Gastroesophageal sphincter (tissue), 4 donors: ENCODE measurements around the gene SUPT7L. TPM values are rescaled to one million over a fixed set of nuclear protein-coding genes. Genes with fewer than 3 reads are reported as not detected.

Source experiments
- ATAC-seq: fragments of 150-250 bp; one replicate; pipeline ENCODE4 v1.9.1; 2016; ENCODE audit warnings: mild to moderate bottlenecking, moderate library complexity
- H3K27ac ChIP-seq, 4 donors: fragments of 200-600 bp; sonication (generic) in 3 of 4; 1 replicate in 3 of 4; 2 replicates in 1 of 4; pipeline ENCODE4 v1.5.1; 2016 to 2019
- H3K27me3 ChIP-seq: fragments of 200-600 bp; sonication (generic); one replicate; pipeline ENCODE4 v1.5.1; 2019
- H3K36me3 ChIP-seq, 2 donors: fragments of 200-600 bp; sonication (generic); one replicate each; pipeline ENCODE4 v1.5.1; 2019; ENCODE audit warnings: control low read depth in 1 of 2
- H3K4me1 ChIP-seq, 3 donors: fragments of 200-600 bp; sonication (generic); 1 replicate in 2 of 3; 2 replicates in 1 of 3; pipeline ENCODE4 v1.5.1; 2016 to 2019; ENCODE audit warnings: control low read depth in 2 of 3
- H3K4me3 ChIP-seq, 2 donors: fragments of 200-600 bp; sonication (generic); one replicate each; pipeline ENCODE4 v1.5.1; 2019; ENCODE audit warnings: mild to moderate bottlenecking in 1 of 2, moderate library complexity in 1 of 2
- H3K9me3 ChIP-seq, 3 donors: fragments of 200-600 bp; sonication (generic); one replicate each; pipeline ENCODE4 v1.5.1; 2017 to 2019; ENCODE audit warnings: control low read depth in 2 of 3
- CTCF ChIP-seq, 4 experiments: fragments of 200-600 bp in 2 of 4; fragments of 450-650 bp in 2 of 4; sonication (generic) in 1 of 4; IDR thresholded peaks; one replicate each; pipeline ENCODE4 v1.5.1; 2017 to 2019; ENCODE audit warnings: antibody characterized with exemption in 4 of 4, mild to moderate bottlenecking in 2 of 4, moderate library complexity in 2 of 4
- EP300 ChIP-seq: sonication (generic); formaldehyde crosslinking; IDR thresholded peaks from one replicate; pipeline ENCODE4 v1.6.1; 2017; ENCODE audit warnings: antibody characterized with exemption, mild to moderate bottlenecking
- POLR2A ChIP-seq, 2 donors: fragments of 450-650 bp; IDR thresholded peaks; one replicate each; pipeline ENCODE4 v1.6.1; 2017; ENCODE audit warnings: antibody characterized with exemption in 2 of 2, mild to moderate bottlenecking in 2 of 2, moderate library complexity in 1 of 2
- POLR2AphosphoS5 ChIP-seq: sonication (generic); formaldehyde crosslinking; IDR thresholded peaks from one replicate; pipeline ENCODE4 v1.6.1; 2017; ENCODE audit warnings: antibody characterized with exemption
- WGBS, 2 donors: methylation state at CpG; one replicate each; pipeline ENCODE4 v1.1.5; 2018; ENCODE audit warnings: low coverage in 1 of 2; 5-methylcytosine and 5-hydroxymethylcytosine counted together
- total RNA-seq, 4 donors: library from RNA; depleted of rRNA; stranded (reverse); fragments of >200 nt; gene quantifications; one replicate each; pipeline ENCODE4 v1.1.0, GENCODE V29; 2016

SUPT7L gene
- total RNA-seq, 4 donors from 2014 or later, result 15.1 to 31.9 (median 25.6) TPM

- WGBS, 2 donors, result 21% methylated on average over 3 of the region's 4 CpGs; no CpG with 5 or more reads in 1 of the 2 donors
- H3K27me3 ChIP-seq, result no peaks in the 10 kb centered on the region
- H3K27ac ChIP-seq, result peak overlapping the region; percentile 84 to 97 (median 86)
- no peaks in the 10 kb centered on the region for H3K9me3 ChIP-seq
- TF ChIP-seq EP300, result peak; percentile 66
- TF ChIP-seq POLR2A (IDR thresholded peaks at IDR 0.05), result peak in 1 of 2 donors; percentile 13
- TF ChIP-seq POLR2AphosphoS5, result peak; percentile 92
- no peak for TF ChIP-seq CTCF (IDR thresholded peaks at IDR 0.05)
- peak; percentile 90 for ATAC-seq
- H3K4me1 ChIP-seq, result peaks cover 2 to 56% (median 19%) of the 10 kb centered on the region in 3 donors
- no peaks in the 10 kb centered on the region for H3K36me3 ChIP-seq
- no peak overlapping the region for H3K4me3 ChIP-seq
Measured at GRCh38 chr2:27705851-27706622, 42.6 kb upstream of the SUPT7L start.

- Histone ChIP-seq H3K4me3 (no peak overlapping the region), H3K9me3 (no peaks in the 10 kb centered on the region), H3K36me3 (no peaks in the 10 kb centered on the region), H3K27me3 (no peaks in the 10 kb centered on the region), H3K4me1 (peaks cover 2 to 56% (median 19%) of the 10 kb centered on the region in 3 donors), H3K27ac (peak overlapping the region; percentile 41 to 86 (median 84))
- TF ChIP-seq EP300 (no peak), CTCF (IDR thresholded peaks at IDR 0.05) (no peak), POLR2A (IDR thresholded peaks at IDR 0.05) (no peak), POLR2AphosphoS5 (no peak)
- no peak for ATAC-seq
- 90 to 92% methylated on average over 2 to 5 of the region's 5 CpGs for WGBS, 2 donors
Measured at GRCh38 chr2:27704342-27704876, 41.0 kb upstream of the SUPT7L start.

DNA sequence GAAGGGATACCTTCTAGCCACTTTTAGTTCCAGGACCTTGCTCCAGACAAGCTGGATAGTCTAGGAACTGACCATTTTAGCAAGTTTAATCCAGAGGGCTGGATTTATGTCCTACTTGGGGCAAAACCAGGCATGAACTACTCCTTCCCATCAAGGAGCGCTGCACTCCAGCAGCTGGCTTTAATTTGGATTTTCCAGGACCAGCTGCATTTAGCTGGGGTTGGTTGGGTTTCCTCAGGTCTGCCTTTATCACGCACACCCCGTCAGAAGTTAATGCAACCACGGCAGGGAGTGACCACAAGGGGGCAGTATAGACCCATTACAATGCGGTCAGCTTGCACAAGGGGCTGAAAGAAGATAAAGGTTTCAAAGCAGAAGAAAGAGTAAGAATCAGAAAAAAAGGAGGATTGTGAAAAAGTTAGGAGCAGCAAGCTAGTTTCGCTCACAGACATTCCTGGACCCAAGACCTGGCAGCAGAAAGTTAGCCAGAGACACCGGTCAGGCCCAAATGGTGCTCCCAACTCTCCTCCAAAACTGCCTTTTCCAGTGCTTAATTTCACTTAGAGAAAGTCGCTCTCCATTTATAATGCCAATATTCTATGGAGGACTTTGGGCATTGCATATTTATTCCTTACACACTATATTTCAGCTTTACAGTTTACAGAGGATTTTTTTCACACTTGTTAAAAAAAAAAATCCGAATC lies 40.4 kb upstream of the SUPT7L start:
- no peak overlapping the region for H3K4me3 ChIP-seq
- H3K4me1 ChIP-seq, result peaks cover 2 to 51% (median 19%) of the 10 kb centered on the region in 3 donors
- peaks cover 0 to 4% of the 10 kb centered on the region in 2 donors for H3K36me3 ChIP-seq
- WGBS, 2 donors, result 26 to 34% methylated on average over 4 to 8 of the region's 9 CpGs
- H3K27ac ChIP-seq, result peak overlapping the region in 3 of 4 donors; percentile 84 to 86 (median 85)
- peak; percentile 34 for ATAC-seq
- H3K27me3 ChIP-seq, result no peaks in the 10 kb centered on the region
- no peaks in the 10 kb centered on the region for H3K9me3 ChIP-seq
- TF ChIP-seq CTCF (IDR thresholded peaks at IDR 0.05) (peak; percentile 91 to 97 (median 94)), POLR2AphosphoS5 (no peak)

DNA sequence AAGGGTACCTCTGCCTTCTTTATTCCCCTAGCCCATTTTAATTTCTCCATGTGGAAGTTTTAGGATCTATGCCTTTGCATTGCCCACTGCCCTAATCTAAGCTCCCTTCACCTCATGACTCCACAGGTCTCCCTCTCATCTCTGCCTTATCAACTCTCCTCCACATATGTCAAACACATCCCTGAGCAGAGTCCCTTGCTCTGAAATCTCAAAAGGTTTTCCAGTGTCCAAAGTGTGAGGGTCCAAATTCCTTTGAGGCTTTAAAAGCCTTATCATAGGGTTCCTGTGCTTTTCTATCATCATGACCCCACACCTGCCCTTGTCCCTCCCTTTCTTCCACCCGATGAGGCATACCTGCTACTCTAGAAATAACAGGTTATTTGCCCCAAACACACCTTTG lies 38.9 kb upstream of the SUPT7L start:
- 81% methylated on average over 1 of the region's 1 CpG; no CpG with 5 or more reads in 1 of the 2 donors for WGBS, 2 donors
- no peak overlapping the region for H3K27ac ChIP-seq

More for the DNA sequence above, 38.9 kb upstream of the SUPT7L start:
- Histone ChIP-seq H3K9me3 (no peaks in the 10 kb centered on the region), H3K27me3 (no peaks in the 10 kb centered on the region), H3K4me1 (peaks cover 2 to 36% (median 7%) of the 10 kb centered on the region in 3 donors), H3K4me3 (no peak overlapping the region), H3K36me3 (peaks cover 0 to 19% of the 10 kb centered on the region in 2 donors)
- no peak for ATAC-seq
- TF ChIP-seq POLR2A (IDR thresholded peaks at IDR 0.05), result no peak
- no peak for TF ChIP-seq CTCF (IDR thresholded peaks at IDR 0.05)
- TF ChIP-seq EP300, result no peak
- TF ChIP-seq POLR2AphosphoS5, result no peak
